Aorta (tissue), 5 donors: ENCODE measurements around the gene SUCLG1. TPM values are rescaled to one million over a fixed set of nuclear protein-coding genes. Genes with fewer than 3 reads are reported as not detected.

Experiments
- ATAC-seq: fragments of 200-7000 bp; cut with Tn5 transposase; one replicate; pipeline ENCODE4 v1.9.1; 2022; ENCODE audit warnings: moderate library complexity; ENCODE audit not compliant: low FRiP score
- DNase-seq, 2 donors: peaks; one replicate each; pipeline ENCODE4 v3.0.0-alpha.2; 2020
- H3K27ac ChIP-seq, 2 donors: one replicate each; pipeline ENCODE4 v1.5.1; 2013; ENCODE audit warnings: low read length in 2 of 2, mild to moderate bottlenecking in 2 of 2, moderate library complexity in 2 of 2, control low read depth in 1 of 2, inconsistent platforms in 1 of 2, low read depth in 1 of 2
- H3K27me3 ChIP-seq, 2 donors: one replicate each; pipeline ENCODE4 v1.6.1; 2013; ENCODE audit warnings: control low read depth in 1 of 2, low read length in 1 of 2, mild to moderate bottlenecking in 1 of 2, moderate library complexity in 1 of 2; ENCODE audit not compliant: insufficient read depth in 2 of 2, control insufficient read depth in 1 of 2
- H3K36me3 ChIP-seq, 2 donors: one replicate each; pipeline ENCODE4 v1.6.1; 2013; ENCODE audit warnings: control low read depth in 1 of 2, low read length in 1 of 2, mild to moderate bottlenecking in 1 of 2; ENCODE audit not compliant: insufficient read depth in 2 of 2, control insufficient read depth in 1 of 2
- H3K4me1 ChIP-seq, 2 donors: one replicate each; pipeline ENCODE4 v1.6.1; 2013; ENCODE audit warnings: low read length in 2 of 2, control low read depth in 1 of 2, mild to moderate bottlenecking in 1 of 2, moderate library complexity in 1 of 2; ENCODE audit not compliant: insufficient read depth in 2 of 2, control insufficient read depth in 1 of 2
- H3K4me3 ChIP-seq, 2 donors: one replicate each; pipeline ENCODE4 v1.5.1; 2013; ENCODE audit warnings: low read length in 2 of 2, control low read depth in 1 of 2, mild to moderate bottlenecking in 1 of 2
- H3K9me3 ChIP-seq: one replicate; pipeline ENCODE4 v1.6.1; 2013; ENCODE audit warnings: mild to moderate bottlenecking, low read length; ENCODE audit not compliant: control insufficient read depth
- WGBS, 2 donors: extraction: QIAGEN DNeasy Blood & Tissue Kit; methylation state at CpG; one replicate each; pipeline ENCODE4 v1.1.7; 2013; 5-methylcytosine and 5-hydroxymethylcytosine counted together
- intact Hi-C, 2 donors: fragments of 100-400 bp; cut with DNase I; formaldehyde crosslinking; loops; one replicate each; pipeline versions ENCODE4 v1.14.2 to v1.15.0; 2022
- polyA plus RNA-seq, 2 donors: library from polyadenylated mRNA; stranded (reverse); fragments of 200-250 nt; gene quantifications; one replicate each; pipeline ENCODE4 v1.2.3, GENCODE V29; 2013
- total RNA-seq, 2 donors: library from RNA; stranded (reverse); fragmentation: NEBNext Ultra II Directional; extraction: Animal tissue kit (Norgen Biotek cat#: 25700); gene quantifications; one replicate each; pipeline ENCODE4 v1.2.1, GENCODE V29; 2021
- donor health status: healthy with polysubstance abuse.
- donor health status: Bipolar disorder and iron deficiency.
- donor health status: DM: no; HTN: no; CAD: no.
- donor health status: DM: no; HTN: no; CAD: no.
- donor health status: DM: yes; HTN: yes; CAD: no.

SUCLG1 gene
- total and polyA plus RNA-seq, 4 donors, result 44.7 to 117 (median 50.3) TPM

DNA sequence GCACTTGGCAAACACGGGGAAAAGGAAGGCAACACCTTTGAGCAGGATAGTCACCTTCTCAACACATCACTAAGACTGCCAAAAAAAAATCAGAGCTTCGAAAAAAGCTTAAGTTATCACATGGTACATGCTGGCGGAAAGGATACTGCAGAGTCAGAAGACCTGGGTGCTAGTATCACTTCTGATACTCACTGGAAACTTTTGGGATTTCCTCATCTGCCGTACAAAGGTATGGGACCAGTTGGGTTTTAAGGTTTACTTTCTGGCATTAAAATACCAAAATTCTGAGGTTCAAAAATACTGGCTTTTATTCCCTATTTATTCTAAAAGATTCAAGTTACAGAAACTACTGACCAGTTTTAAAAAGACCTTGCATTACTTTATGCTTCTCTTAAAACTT, 2.9 kb downstream of the SUCLG1 start:
- Histone ChIP-seq H3K9me3 (no peaks in the 10 kb centered on the region), H3K27ac (no peak overlapping the region), H3K4me3 (no peak overlapping the region), H3K36me3 (no peaks in the 10 kb centered on the region), H3K4me1 (peaks cover 0 to 7% of the 10 kb centered on the region in 2 donors), H3K27me3 (no peaks in the 10 kb centered on the region)
- ATAC-seq (no peak), DNase-seq (no peak)
- 66 to 71% methylated on average over 4 of the region's 4 CpGs for WGBS, 2 donors
- intact Hi-C loops, result no loop called here

DNA sequence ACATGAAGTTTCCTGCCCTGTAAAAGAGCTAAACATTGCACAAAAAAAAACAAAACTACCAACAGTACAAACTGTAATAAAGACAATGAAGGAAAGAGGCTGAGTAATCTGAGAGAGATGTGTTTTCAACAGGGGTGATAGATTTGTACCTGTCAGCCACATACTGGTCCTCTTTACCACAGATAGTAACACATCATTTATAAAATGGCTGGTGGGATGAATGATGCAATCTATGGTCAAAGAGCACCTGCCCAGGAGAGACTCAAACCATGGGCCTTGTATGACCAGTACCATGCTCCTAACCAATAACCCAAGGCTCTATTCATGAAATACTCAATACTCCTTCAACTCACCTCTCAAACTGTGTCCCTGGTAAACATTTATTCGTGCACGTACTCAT, 4.5 kb downstream of the SUCLG1 start:
- intact Hi-C loops, result no loop called here

DNA sequence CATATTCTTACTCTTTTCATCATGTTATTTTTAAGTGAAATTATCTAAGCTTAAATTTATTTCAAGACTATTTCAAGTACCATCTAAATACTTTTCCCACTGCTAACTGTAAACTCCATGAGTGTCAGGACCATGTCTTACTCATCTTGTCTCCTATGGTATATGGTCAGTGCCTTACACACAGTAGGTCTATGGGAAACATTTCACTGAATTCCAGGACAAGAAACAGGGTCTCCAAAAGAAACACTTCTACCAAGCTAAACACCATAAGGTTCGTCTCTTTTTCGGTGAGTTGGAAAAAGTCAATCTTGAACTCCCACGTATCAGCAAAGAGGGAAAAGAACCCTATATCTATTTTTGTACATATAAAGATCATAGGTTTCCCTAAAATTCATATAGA, 6.5 kb downstream of the SUCLG1 start:
- Histone ChIP-seq H3K36me3 (no peaks in the 10 kb centered on the region), H3K4me1 (peaks cover 3% of the 10 kb centered on the region in 2 donors), H3K4me3 (no peak overlapping the region), H3K9me3 (no peaks in the 10 kb centered on the region), H3K27me3 (no peaks in the 10 kb centered on the region), H3K27ac (no peak overlapping the region)
- 65 to 75% methylated on average over 3 of the region's 3 CpGs for WGBS, 2 donors
- intact Hi-C loops, result no loop called here
- no peak for ATAC-seq
- DNase-seq, result no peak

More for the DNA sequence above, 4.5 kb downstream of the SUCLG1 start:
- ATAC-seq, result no peak
- no peak overlapping the region for H3K4me3 ChIP-seq
- H3K27me3 ChIP-seq, result no peaks in the 10 kb centered on the region
- no peak for DNase-seq
- H3K27ac ChIP-seq, result no peak overlapping the region
- H3K36me3 ChIP-seq, result no peaks in the 10 kb centered on the region
- WGBS, 2 donors, result 92 to 94% methylated on average over 2 of the region's 2 CpGs
- H3K4me1 ChIP-seq, result peaks cover 3 to 7% of the 10 kb centered on the region in 2 donors
- H3K9me3 ChIP-seq, result no peaks in the 10 kb centered on the region

DNA sequence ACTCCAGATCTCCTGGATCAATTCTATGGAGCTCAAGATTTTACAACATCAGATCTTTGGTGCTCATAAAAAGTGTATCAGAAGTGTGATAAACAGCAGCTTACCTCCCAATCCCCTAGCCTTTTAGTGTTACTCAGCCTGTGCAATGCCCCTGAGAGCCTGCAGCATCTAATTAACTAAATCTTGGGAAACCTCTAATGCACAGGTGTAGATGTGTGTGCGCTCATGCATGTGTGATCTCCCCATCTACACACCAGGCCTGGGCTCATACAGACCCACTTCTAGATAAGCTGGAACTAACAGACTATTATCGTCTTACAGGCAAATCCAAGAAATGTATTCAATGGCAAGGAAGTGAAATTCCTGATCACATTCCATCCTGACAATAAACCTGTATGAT, 7.5 kb downstream of the SUCLG1 start:
- ATAC-seq (no peak), DNase-seq (no peak)
- no peak overlapping the region for H3K4me3 ChIP-seq
- intact Hi-C loops, result no loop called here
- no peaks in the 10 kb centered on the region for H3K36me3 ChIP-seq
- H3K9me3 ChIP-seq, result no peaks in the 10 kb centered on the region
- H3K27ac ChIP-seq, result no peak overlapping the region
- H3K27me3 ChIP-seq, result no peaks in the 10 kb centered on the region
- WGBS, 2 donors, result 80 to 81% methylated on average over 2 of the region's 2 CpGs
- peaks cover 0 to 3% of the 10 kb centered on the region in 2 donors for H3K4me1 ChIP-seq

DNA sequence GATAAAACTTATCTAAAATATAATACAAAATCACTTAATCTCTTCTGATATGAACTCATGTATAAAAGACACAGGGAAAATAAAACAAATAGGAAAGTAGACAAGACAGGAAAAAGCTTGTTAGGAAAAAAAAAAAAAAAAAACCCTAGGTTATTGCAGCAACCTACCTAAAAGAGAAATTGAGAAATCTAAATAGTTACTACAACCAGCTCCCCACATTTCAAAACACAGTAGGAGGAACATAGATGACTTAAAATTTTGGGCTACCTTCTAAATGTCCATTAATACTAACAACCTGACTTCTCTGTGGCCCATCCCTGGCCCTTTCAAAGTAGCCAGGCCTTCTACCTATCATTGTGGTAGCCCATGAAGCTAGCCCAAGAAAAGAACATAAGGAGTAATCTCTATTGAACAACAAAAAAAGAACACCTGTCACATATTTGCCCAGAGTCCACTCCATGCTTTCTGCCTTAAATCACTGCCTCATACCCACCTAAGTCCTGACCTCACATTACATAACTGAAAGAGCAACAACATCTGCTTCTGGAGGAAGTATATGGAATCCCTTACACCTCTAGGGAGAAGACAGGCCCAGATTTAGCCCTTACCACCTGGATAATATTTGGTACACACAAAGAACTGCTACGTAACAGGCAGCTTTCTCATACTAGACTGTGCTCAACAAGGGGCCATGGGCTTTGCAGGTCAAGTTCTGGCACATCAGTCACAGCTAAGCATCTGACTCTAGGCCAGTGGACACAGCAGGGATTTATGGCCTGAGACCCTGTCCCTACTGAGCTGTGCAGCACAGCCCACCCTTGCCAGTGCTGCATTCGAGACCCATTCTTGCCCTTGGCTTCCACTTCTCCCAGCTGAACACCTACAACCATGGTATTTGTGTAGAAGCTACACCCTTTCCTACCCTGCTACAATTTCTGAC, 8.5 kb downstream of the SUCLG1 start:
- no peak for DNase-seq
- Histone ChIP-seq H3K4me1 (peaks cover 0 to 3% of the 10 kb centered on the region in 2 donors), H3K27ac (no peak overlapping the region), H3K4me3 (no peak overlapping the region), H3K27me3 (no peaks in the 10 kb centered on the region), H3K9me3 (no peaks in the 10 kb centered on the region), H3K36me3 (peaks cover 0 to 4% of the 10 kb centered on the region in 2 donors)
- ATAC-seq, result no peak
- intact Hi-C loops, result no loop called here
- 82 to 86% methylated on average over 2 of the region's 2 CpGs for WGBS, 2 donors

DNA sequence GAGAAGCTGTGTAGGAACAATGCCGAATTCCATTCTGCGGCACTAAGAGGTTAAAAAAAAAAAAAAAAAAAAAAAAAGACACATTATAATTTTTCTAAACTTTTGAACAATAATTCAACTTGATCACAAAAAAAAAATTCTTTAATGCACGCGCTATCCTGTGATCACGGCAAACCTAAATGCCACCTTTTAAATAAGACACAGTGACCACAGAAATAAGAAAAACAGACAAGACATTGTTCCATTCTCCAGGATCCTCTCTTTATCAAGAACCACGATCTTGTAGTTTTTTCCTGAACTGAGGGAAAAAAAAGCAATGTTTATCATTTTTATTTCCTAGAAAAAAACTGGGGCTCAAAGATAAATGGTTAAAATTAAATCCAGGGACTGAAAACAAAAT, 9.4 kb downstream of the SUCLG1 start:
- H3K36me3 ChIP-seq, result peaks cover 0 to 4% of the 10 kb centered on the region in 2 donors
- intact Hi-C loops, result no loop called here
- H3K9me3 ChIP-seq, result no peaks in the 10 kb centered on the region
- H3K4me3 ChIP-seq, result no peak overlapping the region
- WGBS, 2 donors, result 90 to 93% methylated on average over 6 of the region's 6 CpGs
- H3K4me1 ChIP-seq, result peaks cover 0 to 3% of the 10 kb centered on the region in 2 donors
- no peaks in the 10 kb centered on the region for H3K27me3 ChIP-seq
- DNase-seq (no peak), ATAC-seq (no peak)
- H3K27ac ChIP-seq, result no peak overlapping the region

DNA sequence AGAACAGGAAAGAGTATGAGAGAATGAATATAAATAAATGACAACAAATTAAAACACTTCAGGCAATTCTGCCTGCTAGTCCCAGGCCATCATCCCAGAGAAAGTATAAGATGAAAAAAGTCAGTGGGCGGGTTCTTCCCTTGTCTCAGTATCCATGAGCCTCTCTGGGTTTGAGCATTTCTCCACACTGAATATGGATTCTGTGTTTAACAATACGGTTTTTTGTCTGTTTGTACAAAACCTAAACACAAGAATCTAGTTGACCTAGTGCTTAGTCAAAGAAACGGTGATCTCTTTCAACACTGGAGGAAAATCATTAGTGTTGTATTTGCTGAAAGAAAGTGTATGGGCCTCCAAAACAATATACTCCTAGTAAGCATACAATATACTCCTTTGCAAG, 10.0 kb downstream of the SUCLG1 start:
- H3K36me3 ChIP-seq, result peaks cover 0 to 4% of the 10 kb centered on the region in 2 donors
- H3K4me1 ChIP-seq, result peaks cover 0 to 3% of the 10 kb centered on the region in 2 donors
- H3K27me3 ChIP-seq, result no peaks in the 10 kb centered on the region
- ATAC-seq (no peak), DNase-seq (no peak)
- no peak overlapping the region for H3K27ac ChIP-seq
- intact Hi-C loops, result no loop called here
- H3K9me3 ChIP-seq, result no peaks in the 10 kb centered on the region
- WGBS, 2 donors, result 87 to 92% methylated on average over 3 of the region's 3 CpGs
- no peak overlapping the region for H3K4me3 ChIP-seq

DNA sequence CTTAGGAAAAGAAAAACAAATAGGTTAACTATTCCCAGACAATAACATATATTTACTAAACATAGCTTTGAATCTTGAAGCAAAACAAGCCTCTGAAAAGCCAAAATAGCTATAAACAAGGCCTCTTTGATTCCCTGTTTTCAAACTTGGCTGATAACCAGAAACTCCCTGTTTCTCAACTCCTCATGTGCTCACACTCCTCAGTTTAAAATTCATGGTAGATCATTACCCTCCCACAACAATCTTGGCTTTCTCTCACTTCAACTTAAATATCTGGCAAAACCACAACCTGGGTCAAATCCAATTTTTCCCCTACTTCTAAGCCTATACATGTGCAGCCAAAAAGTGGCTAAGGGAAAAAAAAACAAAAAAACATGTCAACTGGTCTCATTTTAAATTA, 15.6 kb downstream of the SUCLG1 start:
- intact Hi-C loops, result no loop called here
- H3K4me1 ChIP-seq, result no peaks in the 10 kb centered on the region
- no peak for DNase-seq
- H3K4me3 ChIP-seq, result no peak overlapping the region
- no peak for ATAC-seq
- H3K9me3 ChIP-seq, result no peaks in the 10 kb centered on the region
- no peaks in the 10 kb centered on the region for H3K27me3 ChIP-seq
- peaks cover 10 to 14% of the 10 kb centered on the region in 2 donors for H3K36me3 ChIP-seq
- H3K27ac ChIP-seq, result no peak overlapping the region

DNA sequence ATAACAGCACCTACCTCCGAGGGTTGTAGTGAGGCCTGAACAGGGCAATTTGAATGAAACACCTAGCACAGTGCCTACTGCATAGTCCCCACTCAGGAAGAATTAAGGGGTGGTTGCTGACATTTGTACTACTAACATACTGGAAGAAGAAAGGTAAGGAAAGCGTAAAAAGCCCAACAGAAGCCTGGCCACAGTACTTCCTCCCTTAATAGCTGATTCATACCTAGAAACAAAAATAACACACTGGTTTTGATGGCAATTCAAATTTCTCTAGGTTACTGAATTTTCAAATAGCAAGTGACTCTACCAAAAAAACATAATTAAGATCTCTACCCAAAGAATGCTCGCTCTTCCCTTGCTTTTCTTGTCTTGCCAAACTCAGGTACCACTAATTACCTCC, 16.2 kb downstream of the SUCLG1 start:
- Histone ChIP-seq H3K9me3 (no peaks in the 10 kb centered on the region), H3K27ac (no peak overlapping the region), H3K4me3 (no peak overlapping the region), H3K36me3 (peaks cover 10 to 14% of the 10 kb centered on the region in 2 donors), H3K27me3 (no peaks in the 10 kb centered on the region), H3K4me1 (no peaks in the 10 kb centered on the region)
- no peak for DNase-seq
- intact Hi-C loops, result no loop called here
- no peak for ATAC-seq
- WGBS, 2 donors, result 93% methylated on average over 3 of the region's 3 CpGs
